HEK293T (cell line): ENCODE measurements around the gene MOSMO.

Source experiments
- ARNT ChIP-seq: fragments of 450-650 bp; IDR thresholded peaks from 2 replicates; pipeline ENCODE4 v1.6.1; 2017; ENCODE audit warnings: mild to moderate bottlenecking
- BHLHE40 ChIP-seq: fragments of 450-650 bp; IDR thresholded peaks from 2 replicates; pipeline ENCODE4 v1.6.1; 2016; ENCODE audit warnings: mild to moderate bottlenecking, moderate library complexity, borderline replicate concordance
- CTBP1 ChIP-seq: fragments of 450-650 bp; IDR thresholded peaks from 2 replicates; pipeline ENCODE4 v1.6.1; 2016; ENCODE audit warnings: borderline replicate concordance
- FOXK2 ChIP-seq: fragments of 450-650 bp; IDR thresholded peaks from 2 replicates; pipeline ENCODE4 v1.6.1; 2016; ENCODE audit warnings: mild to moderate bottlenecking
- FOXM1 ChIP-seq: fragments of 450-650 bp; IDR thresholded peaks from 2 replicates; pipeline ENCODE4 v1.6.1; 2017; ENCODE audit warnings: mild to moderate bottlenecking, borderline replicate concordance
- HDGF ChIP-seq: fragments of 450-650 bp; IDR thresholded peaks from 2 replicates; pipeline ENCODE4 v1.6.1; 2017; ENCODE audit warnings: antibody characterized with exemption, borderline replicate concordance
- LEF1 ChIP-seq: fragments of 450-650 bp; IDR thresholded peaks from 2 replicates; pipeline ENCODE4 v1.6.1; 2017; ENCODE audit warnings: mild to moderate bottlenecking, borderline replicate concordance
- SP1 ChIP-seq: fragments of 450-650 bp; IDR thresholded peaks from 2 replicates; pipeline ENCODE4 v1.6.1; 2017

DNA sequence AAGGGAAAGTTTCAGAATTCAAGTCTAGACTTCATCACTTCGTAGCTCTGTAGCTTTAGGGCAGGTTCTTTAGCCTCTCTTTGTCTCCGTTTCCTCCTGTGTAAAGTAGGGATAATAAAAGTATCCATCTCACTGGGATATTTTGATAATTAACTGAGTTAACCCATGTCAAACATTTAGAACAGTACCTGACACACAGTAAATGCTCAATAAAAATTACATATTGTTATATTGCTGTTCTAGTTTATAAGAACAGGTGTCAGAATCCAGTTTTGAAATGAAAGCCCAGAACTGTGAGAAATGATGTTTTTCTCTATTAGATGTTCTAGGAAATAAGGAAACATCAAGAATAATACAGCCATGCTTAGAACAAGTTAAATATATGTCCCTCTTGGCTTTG is 4.3 kb downstream of the MOSMO start:
- TF ChIP-seq FOXM1 (no peak), FOXK2 (no peak), SP1 (no peak), BHLHE40 (no peak), LEF1 (no peak), CTBP1 (no peak), ARNT (no peak), HDGF (no peak)
